KMS-11 (cell line): ENCODE results near the gene VBP1.

Experiments
- H2AFZ ChIP-seq: fragments of 200-600 bp; sonication (generic); 2 replicates; pipeline ENCODE4 v1.6.1; 2016; ENCODE audit warnings: antibody characterized with exemption, mixed run types, low read depth
- H3K27ac ChIP-seq: fragments of 200-600 bp; sonication (generic); 2 replicates; pipeline ENCODE4 v1.6.1; 2016; ENCODE audit warnings: mild to moderate bottlenecking, mixed run types
- H3K27me3 ChIP-seq: fragments of 200-600 bp; sonication (generic); 2 replicates; pipeline ENCODE4 v1.6.1; 2017; ENCODE audit warnings: mild to moderate bottlenecking, low read depth, mixed run types, moderate library complexity; ENCODE audit not compliant: insufficient read depth
- H3K36me3 ChIP-seq: fragments of 200-600 bp; sonication (generic); 2 replicates; pipeline ENCODE4 v1.6.1; 2017; ENCODE audit warnings: mild to moderate bottlenecking, mixed run types; ENCODE audit not compliant: insufficient read depth
- H3K4me1 ChIP-seq: fragments of 200-600 bp; sonication (generic); 2 replicates; pipeline ENCODE4 v1.6.1; 2016; ENCODE audit warnings: mild to moderate bottlenecking, low read depth, mixed run types; ENCODE audit not compliant: poor library complexity, severe bottlenecking
- H3K4me2 ChIP-seq: fragments of 200-600 bp; sonication (generic); 2 replicates; pipeline ENCODE4 v1.7.0; 2016; ENCODE audit warnings: mild to moderate bottlenecking, mixed run types
- H3K4me3 ChIP-seq: fragments of 200-600 bp; sonication (generic); IDR thresholded peaks from 2 replicates; pipeline ENCODE4 v1.6.1; 2017; ENCODE audit warnings: low read depth, low read length, mixed read lengths; ENCODE audit not compliant: insufficient read depth
- H3K79me2 ChIP-seq: fragments of 200-600 bp; sonication (generic); 2 replicates; pipeline ENCODE4 v1.6.1; 2016; ENCODE audit warnings: low read depth, mixed run types; ENCODE audit not compliant: insufficient read depth
- H3K9ac ChIP-seq: fragments of 200-600 bp; sonication (generic); 2 replicates; pipeline ENCODE4 v1.6.1; 2016; ENCODE audit warnings: mild to moderate bottlenecking, mixed run types
- H4K20me1 ChIP-seq: fragments of 200-600 bp; sonication (generic); 2 replicates; pipeline ENCODE4 v1.6.1; 2016; ENCODE audit warnings: mild to moderate bottlenecking, mixed run types; ENCODE audit not compliant: insufficient read depth
- TF ChIP-seq, protein P1 (sequence below): fragments of 200-600 bp; sonication (generic); conservative IDR thresholded peaks from 2 replicates; pipeline ENCODE4 v1.6.1; 2017; ENCODE audit warnings: low read depth, mild to moderate bottlenecking, antibody characterized with exemption, low read length, moderate library complexity, mixed read lengths

The VBP1 gene

DNA sequence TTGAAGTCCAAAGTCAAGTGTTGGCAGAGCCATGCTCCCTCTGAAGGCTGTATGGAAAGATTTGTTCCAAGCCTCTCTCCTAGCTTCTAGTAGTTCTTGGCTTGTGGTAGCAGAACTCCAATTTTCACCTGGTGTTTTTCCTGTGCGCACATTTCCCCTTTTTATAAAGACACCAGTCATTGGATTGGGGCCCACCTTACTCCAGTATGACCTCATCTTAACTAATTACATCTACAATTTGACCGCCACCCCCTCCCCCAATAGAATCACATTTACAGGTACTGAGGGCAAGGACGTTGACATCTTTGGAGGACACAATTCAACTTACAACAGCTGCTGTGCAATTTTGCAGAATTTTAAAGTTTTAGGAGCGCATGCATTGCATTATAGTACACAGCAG is 31.2 kb downstream of the VBP1 start:
- no peak overlapping the region for H2AFZ ChIP-seq
- H4K20me1 ChIP-seq: no peaks in the 10 kb centered on the region
- no peaks in the 10 kb centered on the region for H3K4me1 ChIP-seq
- TF ChIP-seq, protein P1, sequence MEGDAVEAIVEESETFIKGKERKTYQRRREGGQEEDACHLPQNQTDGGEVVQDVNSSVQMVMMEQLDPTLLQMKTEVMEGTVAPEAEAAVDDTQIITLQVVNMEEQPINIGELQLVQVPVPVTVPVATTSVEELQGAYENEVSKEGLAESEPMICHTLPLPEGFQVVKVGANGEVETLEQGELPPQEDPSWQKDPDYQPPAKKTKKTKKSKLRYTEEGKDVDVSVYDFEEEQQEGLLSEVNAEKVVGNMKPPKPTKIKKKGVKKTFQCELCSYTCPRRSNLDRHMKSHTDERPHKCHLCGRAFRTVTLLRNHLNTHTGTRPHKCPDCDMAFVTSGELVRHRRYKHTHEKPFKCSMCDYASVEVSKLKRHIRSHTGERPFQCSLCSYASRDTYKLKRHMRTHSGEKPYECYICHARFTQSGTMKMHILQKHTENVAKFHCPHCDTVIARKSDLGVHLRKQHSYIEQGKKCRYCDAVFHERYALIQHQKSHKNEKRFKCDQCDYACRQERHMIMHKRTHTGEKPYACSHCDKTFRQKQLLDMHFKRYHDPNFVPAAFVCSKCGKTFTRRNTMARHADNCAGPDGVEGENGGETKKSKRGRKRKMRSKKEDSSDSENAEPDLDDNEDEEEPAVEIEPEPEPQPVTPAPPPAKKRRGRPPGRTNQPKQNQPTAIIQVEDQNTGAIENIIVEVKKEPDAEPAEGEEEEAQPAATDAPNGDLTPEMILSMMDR: no peak
- H3K9ac ChIP-seq: no peak overlapping the region
- no peaks in the 10 kb centered on the region for H3K79me2 ChIP-seq
- no peaks in the 10 kb centered on the region for H3K27me3 ChIP-seq
- no peak overlapping the region for H3K4me2 ChIP-seq
- no peak overlapping the region for H3K27ac ChIP-seq
- H3K36me3 ChIP-seq: no peaks in the 10 kb centered on the region
- no peak overlapping the region for H3K4me3 ChIP-seq

DNA sequence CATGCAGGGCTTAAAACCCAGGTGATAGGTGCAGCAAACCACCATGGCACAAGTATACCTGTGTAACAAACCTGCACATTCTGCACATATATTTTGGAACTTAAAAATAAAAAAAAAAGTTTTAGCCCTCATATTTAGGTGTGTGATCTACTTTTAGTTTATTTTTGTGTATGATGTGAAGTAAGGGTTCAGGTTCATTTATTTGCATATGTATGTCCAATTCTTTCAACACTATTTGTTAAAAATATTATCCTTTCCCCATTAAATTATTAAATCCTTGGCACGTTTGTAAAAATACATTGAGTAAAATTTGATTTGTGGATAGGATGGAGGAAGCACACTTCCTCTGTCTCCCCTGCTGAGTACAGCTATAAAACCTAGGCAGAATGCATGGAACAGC is 35.1 kb downstream of the VBP1 start:
- H3K27ac ChIP-seq: no peak overlapping the region
- TF ChIP-seq, protein P1: no peak
- no peaks in the 10 kb centered on the region for H3K27me3 ChIP-seq

DNA sequence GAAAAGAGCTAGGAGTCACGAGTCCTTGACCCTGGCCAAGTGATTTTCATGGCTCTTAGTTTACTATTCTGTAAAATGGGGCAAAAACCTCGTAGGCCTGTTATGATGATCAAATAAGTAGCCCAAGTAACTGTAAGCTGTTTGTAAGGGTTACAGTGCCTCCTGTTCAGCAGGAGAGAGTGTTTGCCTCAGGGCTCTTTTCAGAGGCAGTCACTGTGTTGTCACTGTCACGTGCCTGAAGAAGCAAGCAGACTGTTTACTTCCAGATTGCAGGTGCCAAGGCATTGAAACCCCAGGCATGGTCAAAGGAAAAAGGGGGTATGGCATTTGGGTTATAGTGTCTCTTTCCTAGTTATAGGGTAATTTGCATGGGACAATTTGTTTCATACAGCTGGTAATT is 43.5 kb downstream of the VBP1 start:
- TF ChIP-seq, protein P1: no peak
- Histone ChIP-seq H3K36me3 (no peaks in the 10 kb centered on the region), H4K20me1 (no peaks in the 10 kb centered on the region), H3K27ac (no peak overlapping the region), H2AFZ (no peak overlapping the region), H3K4me2 (no peak overlapping the region), H3K4me3 (no peak overlapping the region), H3K27me3 (no peaks in the 10 kb centered on the region), H3K79me2 (no peaks in the 10 kb centered on the region), H3K9ac (no peak overlapping the region), H3K4me1 (peaks cover 1% of the 10 kb centered on the region)

More for the DNA sequence above, 35.1 kb downstream of the VBP1 start:
- H3K4me3 ChIP-seq: no peak overlapping the region
- H3K4me2 ChIP-seq: no peak overlapping the region
- H2AFZ ChIP-seq: no peak overlapping the region
- no peaks in the 10 kb centered on the region for H3K4me1 ChIP-seq
- H3K79me2 ChIP-seq: no peaks in the 10 kb centered on the region
- no peaks in the 10 kb centered on the region for H4K20me1 ChIP-seq
- H3K9ac ChIP-seq: no peak overlapping the region
- H3K36me3 ChIP-seq: no peaks in the 10 kb centered on the region

DNA sequence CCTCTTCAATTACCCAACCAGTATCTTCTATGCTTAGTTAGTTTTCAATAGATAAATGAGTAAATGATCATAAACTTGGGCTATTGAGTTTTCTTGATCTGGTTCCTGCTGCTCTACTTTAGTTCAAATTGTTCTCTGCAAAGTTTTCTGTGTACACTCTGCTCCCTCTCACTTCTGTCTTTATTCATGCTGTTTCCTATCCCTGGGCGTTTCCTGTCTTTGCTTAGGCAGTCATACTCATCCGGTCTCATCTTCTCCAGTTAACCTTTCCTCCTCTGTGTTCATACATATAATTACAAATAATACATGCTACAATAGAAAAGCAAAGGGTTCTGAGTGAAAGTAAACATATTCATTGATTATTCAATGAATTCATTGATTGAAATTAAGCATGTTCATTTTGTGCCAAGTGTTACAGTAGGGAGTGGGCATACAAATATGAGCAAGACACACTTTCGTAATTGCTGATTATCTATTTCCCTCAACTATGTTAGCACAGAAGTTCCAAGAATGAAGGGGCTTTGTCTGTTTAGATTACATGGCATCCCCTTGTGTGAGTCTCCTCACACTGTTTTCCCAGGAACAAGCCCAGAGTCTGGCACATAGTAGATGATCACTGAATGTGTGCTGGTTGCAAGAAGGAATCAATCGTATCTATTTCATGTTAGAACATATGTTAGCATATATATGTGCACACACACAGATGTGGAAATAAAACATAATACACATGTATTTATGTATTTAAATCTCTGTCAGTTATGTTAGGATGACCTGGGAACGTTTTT is 46.9 kb downstream of the VBP1 start:
- Histone ChIP-seq H3K4me2 (no peak overlapping the region; the same call in 1 of the 2 replicates), H3K79me2 (no peaks in the 10 kb centered on the region), H4K20me1 (no peaks in the 10 kb centered on the region), H3K9ac (no peak overlapping the region), H3K4me3 (no peak overlapping the region), H3K27me3 (no peaks in the 10 kb centered on the region), H3K4me1 (peaks cover 4% of the 10 kb centered on the region), H3K27ac (no peak overlapping the region), H3K36me3 (no peaks in the 10 kb centered on the region), H2AFZ (no peak overlapping the region)
- TF ChIP-seq, protein P1: no peak
